ENCODE data around the gene PFKFB3. TPM values are rescaled to one million over a fixed set of nuclear protein-coding genes. Genes with fewer than 3 reads are reported as not detected.

PFKFB3 gene
- polyA plus RNA-seq, 1 donor, result 14.1 TPM

DNA sequence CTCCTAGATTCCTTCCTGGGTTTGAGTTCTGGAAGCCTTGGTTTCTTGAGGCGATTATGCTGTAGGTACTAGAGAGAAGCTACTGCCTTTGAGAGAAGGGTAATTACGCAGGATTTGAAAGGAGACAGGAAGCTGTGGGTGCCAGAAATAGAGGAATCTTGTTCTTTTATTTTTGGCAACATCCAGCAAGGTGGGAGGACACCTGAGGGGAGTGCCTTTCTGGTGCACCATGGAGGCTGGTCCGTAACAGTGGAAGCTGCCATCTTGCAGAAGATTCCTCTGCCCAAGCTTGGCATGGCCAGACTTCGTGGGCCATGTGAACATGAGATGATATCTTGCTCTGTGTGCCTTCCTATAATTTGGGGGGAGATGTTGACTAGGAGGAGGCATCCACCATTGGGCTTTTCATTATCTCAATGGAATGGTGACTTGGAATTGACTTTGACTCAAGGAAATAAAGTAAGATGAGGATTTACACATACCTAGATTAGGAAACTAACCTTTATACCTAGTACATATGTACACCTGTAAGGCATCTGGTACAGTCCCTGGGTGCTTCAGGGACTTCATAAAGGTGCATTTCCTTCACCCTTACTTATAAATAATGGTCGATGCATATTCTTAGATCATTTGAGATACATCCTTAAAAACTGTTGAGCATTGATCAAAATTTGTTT is 98.2 kb downstream of the PFKFB3 start:
- no peak for DNase-seq (ENCODE audit: low read depth)

DNA sequence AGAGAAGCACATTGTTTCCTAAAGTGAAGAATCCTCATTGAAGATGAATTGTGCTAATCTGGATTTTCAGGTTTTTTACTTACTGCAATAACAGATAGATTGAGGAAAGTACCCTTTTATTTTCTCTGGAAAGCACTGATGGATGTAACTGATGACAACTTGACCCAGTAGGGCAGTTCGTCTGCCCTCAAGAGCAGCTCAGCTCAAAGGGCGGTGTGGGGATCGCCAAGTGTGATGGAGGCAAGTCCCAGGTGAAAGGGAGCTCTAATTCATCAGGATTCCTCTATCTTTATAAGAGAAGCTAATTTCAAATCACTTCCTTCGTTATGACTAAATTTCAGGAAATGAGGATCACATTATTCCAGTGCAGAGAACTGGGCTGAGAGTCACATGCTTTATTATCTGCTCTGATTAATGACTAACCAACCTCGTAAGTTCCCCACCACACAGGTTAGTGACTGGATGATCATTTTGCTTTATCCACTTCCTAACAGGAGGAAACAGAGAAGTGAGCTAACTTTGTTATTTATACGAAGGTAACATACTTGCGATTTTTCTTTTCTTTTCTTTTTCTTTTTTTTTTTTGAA is 98.8 kb downstream of the PFKFB3 start:
- DNase-seq (ENCODE audit: low read depth), result no peak

Other genes with a start within 250 kb of the PFKFB3 start
- gene IL15RA, start 225.4 kb upstream of the PFKFB3 start, polyA plus RNA-seq (ENCODE audit: insufficient read length), result 2.2 TPM
- gene IL2RA, start 140.6 kb upstream of the PFKFB3 start, polyA plus RNA-seq (ENCODE audit: insufficient read length), result not detected
- 104 TPM for gene RBM17, start 113.9 kb upstream of the PFKFB3 start, polyA plus RNA-seq (ENCODE audit: insufficient read length)

Measured in forelimb muscle (tissue), 1 donor.